ENCODE data around the gene SVIL. TPM values are rescaled to one million over a fixed set of nuclear protein-coding genes. Genes with fewer than 3 reads are reported as not detected.
"Not testable (repeated sequence)": the region's sequence is repeated elsewhere in the genome, so short reads cannot be mapped to it uniquely, and the experiment has no call there.

The SVIL gene
- total RNA-seq, 1 donor from 2014 or later: 25.1 TPM

GRCh38 chr10:29514306-29514705, 120.5 kb downstream of the SVIL start:
- no peak overlapping the region for H3K4me3 Mint-ChIP-seq
- H3K4me2 ChIP-seq: no peak overlapping the region
- H3K79me2 ChIP-seq (ENCODE audit: low read depth): no peaks in the 10 kb centered on the region
- no peaks in the 10 kb centered on the region for H3K9me3 ChIP-seq (ENCODE audit: low read depth)
- TF ChIP-seq CTCF (IDR thresholded peaks at IDR 0.05) (no peak), EZH2phosphoT487 (IDR thresholded peaks at IDR 0.05) (no peak), EZH2 (IDR thresholded peaks at IDR 0.05) (no peak)
- H3K36me3 ChIP-seq: no peaks in the 10 kb centered on the region
- no peaks in the 10 kb centered on the region for H3K27me3 Mint-ChIP-seq (ENCODE audit: insufficient read depth, low read depth)
- H3K27ac ChIP-seq: no peak overlapping the region
- no peaks in the 10 kb centered on the region for H3F3A ChIP-seq (ENCODE audit: low read depth)
- peaks cover 5% of the 10 kb centered on the region for H4K20me1 ChIP-seq (ENCODE audit: low read depth)
- H3K9me3 Mint-ChIP-seq: no peaks in the 10 kb centered on the region
- peaks cover 6% of the 10 kb centered on the region for H3K4me1 Mint-ChIP-seq
- H3K36me3 Mint-ChIP-seq: peaks cover 1% of the 10 kb centered on the region
- no peak overlapping the region for H3K9ac ChIP-seq
- H3K4me3 ChIP-seq: no peak overlapping the region
- no peaks in the 10 kb centered on the region for H3K4me1 ChIP-seq
- no peak for DNase-seq (ENCODE audit: low spot score)
- H2AFZ ChIP-seq (replicated peaks): no peak overlapping the region
- H3K27ac Mint-ChIP-seq: no peak overlapping the region
- H3K27me3 ChIP-seq: no peaks in the 10 kb centered on the region

- no peaks in the 10 kb centered on the region for H3K9me3 Mint-ChIP-seq
- H3K27ac Mint-ChIP-seq: no peak overlapping the region
Measured at GRCh38 chr10:29512425-29512974, 122.3 kb downstream of the SVIL start.

GRCh38 chr10:29511806-29512205, 123.0 kb downstream of the SVIL start:
- H3K4me3 ChIP-seq; H3K27me3 Mint-ChIP-seq (ENCODE audit: insufficient read depth, low read depth); H3K9me3 ChIP-seq (ENCODE audit: low read depth); H3K4me3 Mint-ChIP-seq; H3K4me1 ChIP-seq; H3K36me3 Mint-ChIP-seq; H3F3A ChIP-seq (ENCODE audit: low read depth); H3K4me2 ChIP-seq; H3K36me3 ChIP-seq; H3K79me2 ChIP-seq (ENCODE audit: low read depth); H3K27ac ChIP-seq; H3K9me3 Mint-ChIP-seq; H3K27me3 ChIP-seq; H2AFZ ChIP-seq (replicated peaks); H3K9ac ChIP-seq; H3K27ac Mint-ChIP-seq; DNase-seq (ENCODE audit: low spot score); H4K20me1 ChIP-seq (ENCODE audit: low read depth): not testable (repeated sequence)
- peaks cover 13% of the 10 kb centered on the region for H3K4me1 Mint-ChIP-seq

More at GRCh38 chr10:29512425-29512974, 122.3 kb downstream of the SVIL start:
- peaks cover 9% of the 10 kb centered on the region for H3K4me1 Mint-ChIP-seq
- Histone ChIP-seq H3K4me3 (no peak overlapping the region), H3K27ac (no peak overlapping the region), H3F3A (ENCODE audit: low read depth) (no peaks in the 10 kb centered on the region), H3K9ac (no peak overlapping the region), H3K9me3 (ENCODE audit: low read depth) (no peaks in the 10 kb centered on the region), H3K36me3 (no peaks in the 10 kb centered on the region), H4K20me1 (ENCODE audit: low read depth) (peaks cover 5% of the 10 kb centered on the region), H3K4me1 (no peaks in the 10 kb centered on the region), H3K27me3 (no peaks in the 10 kb centered on the region), H2AFZ (replicated peaks) (no peak overlapping the region), H3K79me2 (ENCODE audit: low read depth) (no peaks in the 10 kb centered on the region), H3K4me2 (no peak overlapping the region)
- H3K4me3 Mint-ChIP-seq: no peak overlapping the region
- TF ChIP-seq EZH2phosphoT487 (IDR thresholded peaks at IDR 0.05) (no peak), CTCF (IDR thresholded peaks at IDR 0.05) (no peak), EZH2 (IDR thresholded peaks at IDR 0.05) (no peak)
- no peak for DNase-seq (ENCODE audit: low spot score)
- peaks cover 2% of the 10 kb centered on the region for H3K27me3 Mint-ChIP-seq (ENCODE audit: insufficient read depth, low read depth)
- H3K36me3 Mint-ChIP-seq: peaks cover 1% of the 10 kb centered on the region

GRCh38 chr10:29510483-29511157, 124.2 kb downstream of the SVIL start:
- H3K27me3 ChIP-seq: not testable (repeated sequence)

More at GRCh38 chr10:29510483-29511157, 124.2 kb downstream of the SVIL start:
- not testable (repeated sequence) for H3K9me3 ChIP-seq (ENCODE audit: low read depth); H3K27me3 Mint-ChIP-seq (ENCODE audit: insufficient read depth, low read depth); H3K27ac ChIP-seq; H2AFZ ChIP-seq (replicated peaks); H3K4me3 Mint-ChIP-seq; H3K36me3 Mint-ChIP-seq; H3K27ac Mint-ChIP-seq; DNase-seq (ENCODE audit: low spot score); H4K20me1 ChIP-seq (ENCODE audit: low read depth); H3K4me3 ChIP-seq; H3K79me2 ChIP-seq (ENCODE audit: low read depth); H3K9ac ChIP-seq; H3K4me2 ChIP-seq; H3K9me3 Mint-ChIP-seq; H3F3A ChIP-seq (ENCODE audit: low read depth); H3K4me1 ChIP-seq; H3K36me3 ChIP-seq
- H3K4me1 Mint-ChIP-seq: peaks cover 13% of the 10 kb centered on the region
